ENCODE data around the gene NPW. TPM values are rescaled to one million over a fixed set of nuclear protein-coding genes. Genes with fewer than 3 reads are reported as not detected.

NPW gene
- total RNA-seq, 1 experiment from 2014 or later: 7.1 TPM

GRCh38 chr16:2019921-2020831 lies 591 bp downstream of the NPW start:
- Histone ChIP-seq H2AFZ (ENCODE audit: low read length) (no peak overlapping the region), H3K9ac (ENCODE audit: extremely low read depth, insufficient read length, low read length) (no peak overlapping the region), H3K27me3 (ENCODE audit: insufficient read depth, low read length) (peaks cover 13% of the 10 kb centered on the region; the same call in 1 of the 2 replicates)

More at GRCh38 chr16:2019921-2020831, 591 bp downstream of the NPW start:
- Histone ChIP-seq H4K5ac (ENCODE audit: insufficient read length, low read depth, low read length) (no peak overlapping the region), H3K4me2 (ENCODE audit: insufficient read depth, insufficient read length, low read length) (peak overlapping the region; percentile 35), H3K23ac (ENCODE audit: insufficient read length, low read depth, low read length) (no peak overlapping the region), H3K79me2 (ENCODE audit: insufficient read depth, low read length) (no peaks in the 10 kb centered on the region), H3K23me2 (ENCODE audit: insufficient read length, low read depth, low read length, poor library complexity, severe bottlenecking) (peaks cover 13% of the 10 kb centered on the region), H3T11ph (ENCODE audit: low read length) (no peak overlapping the region), H3K18ac (ENCODE audit: insufficient read length, low read depth, low read length) (no peak overlapping the region), H2BK20ac (ENCODE audit: low read depth, low read length, poor library complexity, severe bottlenecking) (no peak overlapping the region), H3K4ac (ENCODE audit: low read depth, low read length) (no peak overlapping the region), H4K20me1 (ENCODE audit: control insufficient read depth, insufficient read depth, insufficient read length) (no peaks in the 10 kb centered on the region), H3K56ac (ENCODE audit: insufficient read length, low read depth, low read length) (no peak overlapping the region), H3K14ac (ENCODE audit: insufficient read depth, low read length) (no peak overlapping the region), H3K4me1 (ENCODE audit: insufficient read depth, low read length) (no peaks in the 10 kb centered on the region; the same call in 1 of the 2 replicates), H4K8ac (replicated peaks; ENCODE audit: insufficient read length, low read depth, low read length) (no peak overlapping the region), H2BK15ac (ENCODE audit: low read depth, low read length) (no peak overlapping the region), H2BK12ac (ENCODE audit: insufficient read length, low read depth, low read length) (no peak overlapping the region), H3K27ac (ENCODE audit: insufficient read length, low read depth, low read length) (no peak overlapping the region), H4K91ac (ENCODE audit: insufficient read length, low read depth, low read length) (no peak overlapping the region), H2BK5ac (ENCODE audit: insufficient read length, low read length) (no peak overlapping the region), H3K79me1 (ENCODE audit: insufficient read depth, low read depth, low read length, poor library complexity, severe bottlenecking) (no peaks in the 10 kb centered on the region), H3K9me3 (ENCODE audit: control insufficient read depth, low read depth, low read length) (no peaks in the 10 kb centered on the region), H2BK120ac (ENCODE audit: low read depth, low read length, poor library complexity, severe bottlenecking) (no peak overlapping the region), H2AK5ac (ENCODE audit: insufficient read length, low read length) (no peak overlapping the region)
- no peak for DNase-seq
- peaks cover 10 to 12% of the 10 kb centered on the region in 2 experiments for H3K4me1 Mint-ChIP-seq
- TF ChIP-seq CTCF (conservative IDR thresholded peaks at IDR 0.05): no peak; the same call in 2 of the 3 replicates
- peaks cover 81% of the 10 kb centered on the region for H3K27me3 Mint-ChIP-seq (ENCODE audit: low read depth)
- WGBS (ENCODE audit: extremely low coverage, insufficient read length, low lambda C conversion rate): no CpG with 5 or more reads among the region's 96 CpGs
- H3K9me3 Mint-ChIP-seq: peaks cover 0 to 6% of the 10 kb centered on the region in 2 experiments; a peak in 3 of 5 replicates
- H3K27ac Mint-ChIP-seq: peak overlapping the region in 1 of 3 experiments; percentile 40; a peak in 1 of 7 replicates
- peaks cover 0 to 2% (median 0%) of the 10 kb centered on the region in 3 experiments; a peak in 1 of 7 replicates for H3K36me3 Mint-ChIP-seq (ENCODE audit: insufficient read depth in 1 of 3, low read depth in 3 of 3)
- H3K4me3 Mint-ChIP-seq: peak overlapping the region; percentile 51 to 83

Measured in H9 (cell line).